GM11168 (cell line): ENCODE measurements around the gene SPAG16.
"Not testable (repeated sequence)": the region's sequence is repeated elsewhere in the genome, so short reads cannot be mapped to it uniquely, and the experiment has no call there.

Experiments used
- in situ Hi-C: fragments of 300-500 bp; cut with MboI; formaldehyde crosslinking; loops from one replicate; pipeline ENCODE4 v1.12.0; 2022; ENCODE audit warnings: low sequenced_read_pairs; ENCODE audit not compliant: unreplicated experiment

The SPAG16 gene

DNA sequence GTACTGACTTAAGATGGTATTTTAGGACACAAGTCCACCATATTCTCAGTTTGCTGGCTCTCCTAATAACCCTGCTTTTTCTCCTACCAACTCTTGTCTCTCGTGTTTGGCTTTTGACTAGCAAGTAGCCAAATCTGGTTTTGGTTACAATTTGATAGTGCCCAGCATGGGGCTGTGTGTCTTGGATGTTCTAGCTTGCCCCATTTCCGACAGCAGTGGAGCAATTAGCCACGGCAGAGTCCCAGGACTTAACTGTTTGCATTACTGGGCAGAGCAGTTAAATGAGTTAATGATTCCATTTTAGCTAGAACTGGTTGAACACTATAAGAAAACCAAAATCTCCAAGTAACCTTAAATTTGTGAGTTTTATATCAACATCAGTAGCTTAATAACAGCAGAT is 18.6 kb upstream of the SPAG16 start:
- in situ Hi-C loops = loop anchor here (25.0 kb wide), 1 partner anchor 672 kb away; no protein-coding TSS in a partner anchor

DNA sequence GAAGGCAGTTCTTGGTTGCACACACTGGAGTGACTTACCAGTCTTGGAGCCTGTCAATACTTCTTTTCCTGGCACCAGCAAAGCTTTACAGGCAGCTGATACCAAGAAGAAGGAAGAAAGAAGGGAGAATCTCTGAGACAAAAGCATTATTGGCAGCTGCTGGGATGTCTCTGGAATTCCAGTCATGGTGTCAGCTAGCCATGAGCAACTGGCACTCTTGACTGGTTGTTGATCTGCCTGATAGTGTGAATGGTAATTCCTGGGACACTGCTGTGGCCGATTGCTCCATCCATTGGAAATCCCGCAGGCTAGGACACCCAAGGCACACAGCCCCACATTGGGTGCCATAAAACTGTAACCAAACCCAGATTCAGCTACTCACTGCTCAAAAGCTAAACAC is 17.8 kb upstream of the SPAG16 start:
- in situ Hi-C loops = loop anchor here (25.0 kb wide), 1 partner anchor 671 kb away; no protein-coding TSS in a partner anchor

DNA sequence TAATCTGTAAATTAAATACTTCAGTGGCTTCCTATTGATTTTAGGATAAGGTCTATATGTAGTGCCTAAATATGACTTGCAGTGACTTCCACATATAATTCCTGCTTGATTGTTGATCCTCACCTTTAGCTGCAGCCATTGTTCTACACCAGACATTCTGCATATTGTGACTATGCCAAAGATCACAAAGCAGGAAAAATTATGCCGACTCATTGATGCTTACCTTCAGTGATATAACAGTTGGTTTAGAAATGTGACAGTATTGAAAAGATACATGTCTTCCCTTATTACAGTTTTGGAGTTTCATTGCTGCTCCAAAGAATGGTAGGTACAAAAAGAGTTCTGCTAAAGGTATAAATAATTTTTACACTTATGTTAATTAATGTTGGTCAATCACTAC is 12.3 kb upstream of the SPAG16 start:
- in situ Hi-C loops = loop anchor here (25.0 kb wide), 1 partner anchor 665 kb away; no protein-coding TSS in a partner anchor

DNA sequence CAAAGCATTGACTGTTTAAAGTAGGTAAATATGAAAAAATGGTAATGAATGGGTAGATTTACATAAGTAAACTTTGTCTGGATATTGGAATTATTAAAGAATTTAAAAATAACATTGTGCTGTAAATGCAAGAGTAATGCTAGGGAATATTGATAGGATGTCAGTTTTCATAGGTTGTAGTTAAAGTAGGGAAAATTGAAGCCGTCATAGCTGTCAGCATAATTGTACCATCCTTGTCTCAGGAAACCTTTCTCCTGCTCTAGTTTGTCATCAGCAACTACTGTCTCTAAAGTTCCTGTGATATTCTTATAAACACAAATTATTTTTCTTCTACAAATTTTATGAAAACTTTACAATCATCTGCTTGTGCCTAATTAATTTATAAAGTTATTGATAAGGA is 10.1 kb upstream of the SPAG16 start:
- in situ Hi-C loops = loop anchor here (25.0 kb wide), 1 partner anchor 663 kb away; no protein-coding TSS in a partner anchor

DNA sequence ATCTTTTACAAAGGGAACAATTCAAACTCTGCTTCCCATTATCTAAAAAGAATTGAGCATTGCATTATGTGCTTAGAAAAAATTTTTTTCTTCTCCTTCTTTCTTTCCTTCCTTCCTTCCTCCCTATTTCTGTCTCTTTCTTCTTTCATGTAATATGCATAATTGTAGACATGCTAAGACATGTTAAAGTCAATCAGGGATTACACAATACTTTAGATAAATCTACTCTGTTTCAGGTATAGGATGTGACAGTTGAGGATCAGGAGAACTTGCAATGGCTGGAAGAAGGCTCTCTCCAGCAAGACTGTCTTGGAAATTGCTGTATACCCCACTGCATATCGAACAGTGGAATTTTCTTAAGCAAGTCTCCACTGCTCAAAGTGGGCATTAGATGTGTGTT is 9.0 kb upstream of the SPAG16 start:
- in situ Hi-C loops = no loop called here

DNA sequence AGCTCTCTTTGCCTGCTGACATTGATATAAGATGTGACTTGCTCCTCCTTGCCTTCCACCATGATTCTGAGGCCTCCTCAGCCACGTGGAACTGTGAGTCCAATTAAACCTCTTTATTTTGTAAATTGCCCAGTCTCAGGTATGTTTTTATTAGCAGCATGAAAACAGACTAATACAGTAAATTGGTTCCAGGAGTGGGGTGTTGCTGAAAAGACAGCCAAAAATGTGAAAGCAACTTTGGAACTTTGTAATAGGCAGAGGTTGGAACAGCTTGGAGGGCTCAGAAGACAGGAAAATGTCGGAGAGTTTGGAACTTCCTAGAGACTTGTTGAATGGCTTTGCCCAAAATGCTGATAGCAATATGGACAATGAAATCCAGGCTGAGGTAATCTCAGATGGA is 7.1 kb upstream of the SPAG16 start:
- in situ Hi-C loops = not testable (repeated sequence)

DNA sequence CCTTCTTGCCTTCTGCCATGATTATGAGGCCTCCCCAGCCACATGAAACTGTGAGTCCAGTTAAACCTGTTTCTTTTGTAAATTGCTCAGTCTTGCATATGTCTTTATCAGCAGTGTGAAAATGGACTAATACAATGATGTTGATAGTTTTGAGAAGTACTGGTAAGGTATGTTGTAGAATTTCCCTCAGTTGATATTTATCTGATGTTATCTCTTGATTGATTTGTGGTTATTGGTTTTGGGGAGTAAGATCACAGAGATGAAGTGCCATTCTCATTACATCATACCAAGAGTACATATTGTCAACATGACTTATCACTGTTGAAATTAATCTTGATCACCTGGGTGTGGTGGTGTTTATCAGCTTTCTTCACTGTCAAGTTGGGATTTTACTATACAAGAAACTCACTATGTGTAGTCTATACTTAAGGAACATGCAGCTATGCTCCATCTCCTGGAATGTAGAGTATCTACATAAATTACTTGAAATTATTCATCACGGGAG is 5.1 kb upstream of the SPAG16 start:
- in situ Hi-C loops = no loop called here

DNA sequence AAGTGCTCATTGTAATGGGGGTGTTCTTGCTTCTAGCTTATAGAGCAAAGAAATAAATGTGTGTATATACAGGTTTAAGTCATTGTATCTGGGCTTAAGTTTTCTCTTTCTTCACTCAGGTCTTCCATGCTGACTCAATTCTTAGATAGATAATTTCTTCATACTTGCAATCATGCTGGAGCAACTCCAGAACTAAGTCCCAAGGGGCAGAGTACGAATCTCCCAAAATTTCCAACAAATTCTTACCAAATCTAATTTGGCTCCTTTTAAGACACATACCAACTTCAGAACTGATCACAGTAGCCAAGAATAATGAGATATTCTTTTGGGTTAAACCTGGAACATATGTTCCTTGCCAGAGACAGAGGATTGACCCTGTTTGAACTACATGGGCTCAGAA is 4.3 kb upstream of the SPAG16 start:
- in situ Hi-C loops = no loop called here

DNA sequence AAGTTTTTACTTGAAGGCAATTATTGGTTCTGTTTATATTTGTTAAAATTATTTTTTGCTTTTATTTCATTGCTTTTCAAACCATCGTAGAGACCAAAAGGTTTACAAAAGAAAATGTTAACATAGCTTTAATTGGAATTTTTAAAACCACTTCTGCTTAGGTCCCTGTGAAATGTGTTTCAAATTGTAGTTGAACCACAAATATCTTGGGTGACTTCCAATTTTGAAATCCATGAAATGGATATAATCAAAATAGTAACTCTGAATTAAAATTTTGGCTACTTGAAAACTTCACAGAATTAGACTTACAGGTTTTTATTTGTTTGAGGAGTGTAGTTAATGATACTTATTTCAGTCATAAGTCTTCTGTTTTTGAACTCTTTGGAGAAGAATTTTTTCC is 3.1 kb upstream of the SPAG16 start:
- in situ Hi-C loops = no loop called here

DNA sequence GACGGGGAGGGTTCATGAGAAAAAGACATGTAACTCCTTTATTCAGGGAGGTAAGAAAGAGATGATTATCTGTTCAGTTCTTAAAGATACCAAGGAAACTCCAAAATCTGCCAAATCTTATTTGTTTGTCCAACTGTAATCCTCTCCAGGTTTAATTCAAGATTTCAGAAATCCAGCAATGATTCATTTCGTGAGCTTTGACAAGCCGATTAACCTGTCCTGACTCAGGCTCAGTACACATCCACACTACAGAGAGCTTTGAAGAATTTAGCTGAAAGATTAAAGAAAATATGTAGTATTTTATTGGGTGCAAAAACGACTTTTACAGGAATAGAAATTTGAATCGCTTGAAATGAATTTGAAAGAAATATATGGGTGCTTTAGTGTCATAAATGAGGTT is 1.1 kb downstream of the SPAG16 start:
- in situ Hi-C loops = no loop called here

DNA sequence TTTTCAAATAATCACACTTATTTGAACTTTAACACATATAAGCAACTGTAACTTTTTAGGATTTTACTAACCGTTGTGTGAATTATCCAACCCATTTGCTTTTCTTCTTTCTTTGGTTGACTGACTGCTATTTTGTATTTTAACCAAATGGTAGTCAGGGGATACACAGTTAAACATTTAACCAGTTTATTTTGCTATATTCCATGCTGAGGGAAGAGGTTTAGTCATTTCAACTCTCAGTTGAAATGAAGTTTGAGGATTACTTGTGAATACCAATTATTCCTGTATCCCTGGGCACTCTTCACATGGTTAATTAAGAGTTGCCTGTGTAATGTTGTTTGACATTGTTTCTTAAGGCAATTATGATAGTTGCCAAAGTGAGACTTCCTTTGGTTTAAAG is 1.9 kb downstream of the SPAG16 start:
- in situ Hi-C loops = no loop called here

DNA sequence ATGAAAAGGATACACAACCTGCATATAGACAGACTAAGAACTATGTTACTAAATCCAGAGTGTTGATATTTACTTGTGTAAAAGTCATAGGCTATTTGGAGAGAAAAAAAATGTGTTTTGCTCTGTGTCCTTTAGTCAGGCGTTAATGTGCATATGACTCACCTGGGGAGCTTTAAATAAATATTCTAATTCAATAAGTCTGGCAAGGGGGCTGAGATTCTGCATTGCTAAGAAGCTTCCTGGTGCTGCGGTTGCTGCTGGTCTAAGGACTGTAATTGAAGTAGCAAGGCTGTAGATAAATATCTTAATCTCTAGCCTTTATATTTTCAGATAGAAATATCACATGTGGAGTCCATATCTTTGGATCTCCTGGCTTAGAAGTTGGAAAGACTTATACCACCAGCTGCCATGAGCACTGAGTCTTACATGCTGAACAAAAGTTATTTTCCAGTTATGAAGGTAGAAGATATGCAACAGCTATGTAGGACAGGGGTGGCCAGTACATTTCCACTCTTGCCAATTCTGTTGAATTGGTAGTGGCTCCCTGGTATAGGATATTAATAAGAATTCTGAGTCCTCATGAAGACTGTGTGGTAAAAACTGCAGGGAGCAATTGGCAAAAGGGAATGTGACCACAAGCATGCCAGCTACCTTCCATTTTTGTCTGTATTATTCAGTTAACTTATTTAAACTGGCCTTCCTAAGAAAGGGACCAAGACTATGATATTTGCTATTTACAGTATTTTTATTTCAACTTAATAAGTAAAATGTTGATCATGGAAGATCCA is 4.8 kb downstream of the SPAG16 start:
- in situ Hi-C loops = no loop called here

DNA sequence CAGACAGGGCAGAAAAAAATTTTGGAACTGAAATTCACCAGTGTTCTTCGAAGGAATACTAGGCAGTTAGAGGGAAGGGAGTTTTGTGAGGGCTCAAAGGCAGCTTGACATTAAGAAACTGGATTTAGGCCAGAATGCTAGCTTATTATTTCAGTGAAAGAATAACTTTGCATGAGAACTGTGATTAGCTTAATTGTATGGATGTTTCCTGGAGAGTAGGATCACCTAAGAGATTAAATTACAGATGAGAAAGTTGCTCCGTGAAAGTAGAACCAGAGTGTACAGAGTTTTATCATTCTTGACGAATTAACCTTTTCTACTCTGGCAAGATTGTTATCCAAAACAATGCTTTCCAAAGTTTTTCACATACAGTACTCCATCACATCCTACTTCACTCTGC is 6.2 kb downstream of the SPAG16 start:
- in situ Hi-C loops = no loop called here

DNA sequence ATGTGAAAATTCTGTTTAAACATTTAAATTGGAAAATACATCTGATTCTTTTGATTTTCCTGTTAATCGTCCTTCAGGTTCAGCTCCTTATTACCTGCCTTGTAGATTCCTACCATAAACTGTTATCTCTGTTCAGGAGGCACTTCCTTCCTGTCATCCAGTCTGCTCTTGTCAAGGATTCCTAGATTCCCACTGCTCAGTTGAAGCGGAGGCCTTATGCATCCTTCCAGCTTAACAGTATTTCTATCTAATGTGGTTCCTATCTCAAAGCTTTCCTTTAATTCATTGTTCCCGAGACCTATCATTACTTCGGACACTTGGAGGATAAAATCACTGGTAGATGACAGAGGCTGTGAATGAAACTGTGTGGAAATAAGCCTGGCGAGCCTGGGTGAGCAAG is 12.0 kb downstream of the SPAG16 start:
- in situ Hi-C loops = no loop called here

DNA sequence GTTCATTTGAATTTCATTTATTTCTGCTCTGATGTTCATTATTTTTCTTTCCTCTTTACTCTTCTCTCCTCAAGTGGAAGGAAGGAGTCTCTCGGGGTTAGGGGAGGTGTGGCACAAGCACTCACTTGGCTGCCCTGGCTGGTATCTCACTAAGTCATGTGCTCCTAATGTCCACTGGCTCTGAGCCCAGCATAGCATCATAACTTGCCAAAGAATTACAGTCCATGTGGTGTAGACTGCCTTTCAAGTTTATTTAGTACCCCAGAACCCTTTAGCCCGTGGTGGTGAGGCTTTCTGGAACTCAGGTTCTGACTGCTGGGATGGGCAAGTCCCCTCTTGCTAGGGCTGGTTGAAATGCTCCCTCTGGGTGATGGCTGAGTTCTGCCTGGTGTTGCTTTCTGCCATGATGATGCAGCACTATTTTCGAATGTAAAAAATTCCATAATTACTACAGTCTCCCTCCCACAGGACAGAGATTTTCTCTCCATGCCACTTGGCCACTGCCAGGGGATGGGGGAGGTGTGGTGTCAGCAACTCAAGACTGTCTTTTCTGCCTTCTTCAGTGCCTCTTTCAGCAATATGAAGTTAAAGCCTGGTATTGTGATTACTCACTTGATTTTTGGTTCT is 22.2 kb downstream of the SPAG16 start:
- in situ Hi-C loops = no loop called here

DNA sequence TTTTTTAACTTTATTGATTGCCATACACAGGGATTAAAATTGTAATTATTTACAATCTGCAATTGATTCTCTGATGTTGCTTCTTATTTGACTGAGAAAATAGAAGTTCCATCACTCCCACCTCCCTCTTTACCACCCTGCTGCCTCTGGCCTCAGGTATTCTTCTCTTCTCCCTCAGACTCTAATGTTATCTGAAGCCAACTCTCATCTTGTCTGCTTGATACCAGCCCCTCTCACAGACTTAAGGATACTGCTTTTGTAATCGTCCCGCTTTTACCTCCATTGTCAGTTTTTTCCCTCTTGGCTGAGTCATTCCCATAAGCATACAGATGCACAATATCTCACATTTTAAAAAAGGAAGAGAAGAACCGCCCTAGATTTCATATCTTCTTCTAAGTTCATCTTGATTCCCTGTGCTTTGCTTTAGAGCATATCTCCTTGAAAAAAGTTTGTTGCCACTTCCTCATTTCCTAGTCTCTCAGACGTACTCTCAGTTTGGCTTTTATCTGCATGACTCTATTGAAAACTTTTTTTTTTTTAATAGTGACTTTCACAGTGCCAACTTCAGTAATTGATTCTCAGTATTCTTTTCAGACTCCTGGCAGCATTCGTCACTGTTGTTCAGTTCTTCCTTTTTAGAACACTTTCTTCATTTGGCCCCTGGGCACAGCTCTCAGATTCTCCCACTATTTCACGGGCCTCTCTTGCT is 31.1 kb downstream of the SPAG16 start:
- in situ Hi-C loops = no loop called here

DNA sequence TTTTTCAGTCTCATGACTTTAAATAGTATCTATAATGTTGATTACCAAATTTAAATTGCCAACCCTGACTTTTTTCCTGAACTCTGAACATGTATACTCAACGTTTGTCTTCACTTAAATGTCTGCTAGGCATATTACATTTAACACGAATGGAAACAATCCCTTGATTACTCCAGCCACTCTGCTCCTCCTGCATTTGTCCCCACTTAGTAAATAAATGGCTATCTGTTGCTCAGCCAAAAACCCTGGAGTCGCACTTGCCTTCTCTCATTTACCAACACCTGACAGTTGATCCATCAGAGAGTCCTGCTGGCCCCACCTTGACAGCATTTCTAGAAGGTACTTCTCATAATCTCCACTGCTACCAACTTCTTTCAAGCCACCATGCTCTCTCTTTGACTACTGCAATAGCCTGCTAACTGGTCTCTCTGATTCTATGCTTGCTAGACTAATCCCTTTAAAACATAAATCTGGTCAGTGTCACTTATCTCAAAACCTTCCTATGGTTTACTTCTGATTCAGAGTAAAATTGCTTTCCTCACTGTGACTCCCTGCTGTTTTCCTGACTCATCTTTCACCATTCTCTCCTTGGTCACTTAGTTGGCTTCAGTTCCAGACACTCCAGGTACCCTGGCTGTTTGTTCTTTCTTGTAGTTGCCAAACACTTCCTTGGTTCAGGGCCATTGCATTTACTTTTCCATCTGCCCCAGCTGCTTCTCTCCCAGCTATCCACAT is 31.9 kb downstream of the SPAG16 start:
- in situ Hi-C loops = no loop called here

DNA sequence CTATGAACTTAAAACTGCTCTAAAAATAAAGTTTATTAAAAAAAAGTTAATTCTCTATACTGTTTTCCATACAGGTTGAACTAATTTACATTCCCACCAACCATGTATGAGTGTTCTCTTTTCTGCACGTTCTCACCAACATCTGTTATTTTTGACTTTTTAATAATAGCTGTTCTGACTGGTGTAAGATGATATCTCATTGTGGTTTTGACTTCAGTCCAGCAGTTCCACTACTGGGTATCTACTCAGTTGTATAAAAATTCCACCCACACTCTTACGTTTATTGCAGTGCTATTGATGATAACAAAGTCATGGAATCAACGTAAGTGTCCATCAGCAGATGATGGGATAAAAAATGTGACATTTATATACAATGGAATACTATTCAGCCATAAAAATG is 33.7 kb downstream of the SPAG16 start:
- in situ Hi-C loops = no loop called here

DNA sequence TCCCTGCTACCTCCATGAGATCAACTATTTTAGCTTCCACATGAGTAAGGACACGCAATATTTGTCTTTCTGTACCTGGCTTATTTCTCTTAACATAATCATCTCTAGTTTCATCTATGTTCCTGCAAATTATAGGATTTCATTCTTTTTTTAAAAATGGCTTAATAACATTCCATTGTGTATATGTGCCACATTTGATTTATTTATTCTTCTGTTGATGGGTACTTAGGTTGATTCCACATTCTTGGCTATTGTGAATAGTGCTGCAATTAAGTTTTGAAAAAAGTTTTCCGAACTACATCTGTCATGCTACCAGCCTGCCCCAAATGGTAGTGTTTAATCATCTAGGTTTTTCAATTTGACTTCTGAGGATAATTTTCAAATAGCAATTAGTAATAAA is 36.3 kb downstream of the SPAG16 start:
- in situ Hi-C loops = no loop called here

DNA sequence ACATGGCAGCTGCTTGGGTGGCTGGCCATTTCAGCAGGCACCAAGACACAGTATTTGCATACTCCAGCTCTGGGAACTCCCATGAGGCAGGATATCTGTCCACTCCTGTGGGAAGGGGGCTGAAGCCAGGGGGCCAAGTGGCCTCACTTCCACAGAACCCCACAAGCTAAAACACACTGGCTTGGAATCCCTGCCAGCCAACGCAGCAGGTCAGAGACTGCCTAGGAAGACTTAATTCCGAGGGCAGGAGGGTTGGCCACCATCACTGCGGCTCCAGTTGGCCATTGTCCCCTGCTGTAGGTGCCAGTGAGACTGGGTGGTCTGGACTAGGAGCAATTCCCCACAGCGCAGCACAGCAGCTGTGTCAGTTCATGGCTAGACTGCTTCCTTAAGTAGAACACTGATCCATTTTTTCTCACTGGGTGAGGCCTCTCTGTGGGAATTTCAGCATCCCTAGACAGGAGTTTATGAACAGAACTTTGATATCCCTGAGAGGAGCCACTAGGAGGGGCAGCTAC is 52.0 kb downstream of the SPAG16 start:
- in situ Hi-C loops = no loop called here
